ENCODE data around the gene LHPP. TPM values are rescaled to one million over a fixed set of nuclear protein-coding genes. Genes with fewer than 3 reads are reported as not detected.
A peak's percentile ranks its signal among the peaks of the same experiment; 100 is the strongest.

The LHPP gene
- total RNA-seq, 2 experiments from 2014 or later: 11.1 to 15.1 TPM

- Mint-ChIP-seq H3K4me1 (ENCODE audit: low read depth) (peaks cover 50% of the 10 kb centered on the region), H3K27ac (peak overlapping the region; percentile 34), H3K9me3 (no peaks in the 10 kb centered on the region), H3K4me3 (no peak overlapping the region), H3K36me3 (ENCODE audit: low read depth) (no peaks in the 10 kb centered on the region), H3K27me3 (no peaks in the 10 kb centered on the region)
- ATAC-seq (peak; percentile 63), DNase-seq (peak; percentile 60)
- intact Hi-C loops (cut with micrococcal nuclease): loop anchor here (5.0 kb wide), 1 partner anchor 131 kb away; the partner anchor contains the start of gene FAM53B
- POLR2A ChIA-PET: interaction anchor here (1.2 kb wide), 1 partner anchor 17 kb away, joined by 8 read pairs; no protein-coding TSS in a partner anchor
- CTCF ChIA-PET: interaction anchor here (0.9 to 1.8 kb wide), 5 partner anchors 10 to 138 kb away, joined by 3 to 9 read pairs (median 3); no protein-coding TSS in a partner anchor
- TF ChIP-seq, protein P1, sequence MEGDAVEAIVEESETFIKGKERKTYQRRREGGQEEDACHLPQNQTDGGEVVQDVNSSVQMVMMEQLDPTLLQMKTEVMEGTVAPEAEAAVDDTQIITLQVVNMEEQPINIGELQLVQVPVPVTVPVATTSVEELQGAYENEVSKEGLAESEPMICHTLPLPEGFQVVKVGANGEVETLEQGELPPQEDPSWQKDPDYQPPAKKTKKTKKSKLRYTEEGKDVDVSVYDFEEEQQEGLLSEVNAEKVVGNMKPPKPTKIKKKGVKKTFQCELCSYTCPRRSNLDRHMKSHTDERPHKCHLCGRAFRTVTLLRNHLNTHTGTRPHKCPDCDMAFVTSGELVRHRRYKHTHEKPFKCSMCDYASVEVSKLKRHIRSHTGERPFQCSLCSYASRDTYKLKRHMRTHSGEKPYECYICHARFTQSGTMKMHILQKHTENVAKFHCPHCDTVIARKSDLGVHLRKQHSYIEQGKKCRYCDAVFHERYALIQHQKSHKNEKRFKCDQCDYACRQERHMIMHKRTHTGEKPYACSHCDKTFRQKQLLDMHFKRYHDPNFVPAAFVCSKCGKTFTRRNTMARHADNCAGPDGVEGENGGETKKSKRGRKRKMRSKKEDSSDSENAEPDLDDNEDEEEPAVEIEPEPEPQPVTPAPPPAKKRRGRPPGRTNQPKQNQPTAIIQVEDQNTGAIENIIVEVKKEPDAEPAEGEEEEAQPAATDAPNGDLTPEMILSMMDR (IDR thresholded peaks at IDR 0.05): no peak
Measured at GRCh38 chr10:124611738-124612137, 150.1 kb downstream of the LHPP start.

GRCh38 chr10:124612611-124613498, 151.2 kb downstream of the LHPP start:
- TF ChIP-seq, protein P1 (IDR thresholded peaks at IDR 0.05): no peak
- Mint-ChIP-seq H3K27me3 (no peaks in the 10 kb centered on the region), H3K27ac (peak overlapping the region; percentile 52), H3K4me1 (ENCODE audit: low read depth) (peaks cover 55% of the 10 kb centered on the region), H3K36me3 (ENCODE audit: low read depth) (no peaks in the 10 kb centered on the region), H3K4me3 (no peak overlapping the region), H3K9me3 (no peaks in the 10 kb centered on the region)
- peak; percentile 35 for ATAC-seq
- DNase-seq: peak; percentile 57
- POLR2A ChIA-PET: interaction anchor here (0.6 to 1.2 kb wide), 4 partner anchors 35 to 127 kb away, joined by 3 to 5 read pairs (median 3); no protein-coding TSS in a partner anchor
- CTCF ChIA-PET: interaction anchor here (0.9 to 1.8 kb wide), 3 partner anchors 8 to 129 kb away, joined by 3 to 9 read pairs (median 3); no protein-coding TSS in a partner anchor
- intact Hi-C loops (cut with micrococcal nuclease): loop anchor here (5.0 kb wide), 1 partner anchor 129 kb away; the partner anchor contains the start of gene FAM53B

- Mint-ChIP-seq H3K4me1 (ENCODE audit: low read depth) (peaks cover 64% of the 10 kb centered on the region), H3K27me3 (no peaks in the 10 kb centered on the region), H3K9me3 (no peaks in the 10 kb centered on the region), H3K4me3 (no peak overlapping the region), H3K27ac (no peak overlapping the region), H3K36me3 (ENCODE audit: low read depth) (no peaks in the 10 kb centered on the region)
- CTCF ChIA-PET: interaction anchor here (1.1 to 1.6 kb wide), 2 partner anchors 35 to 127 kb away, joined by 4 to 5 read pairs; no protein-coding TSS in a partner anchor
- POLR2A ChIA-PET: interaction anchor here (0.8 to 1.1 kb wide), 3 partner anchors 13 to 103 kb away, joined by 3 read pairs; no protein-coding TSS in a partner anchor
- TF ChIP-seq, protein P1 (IDR thresholded peaks at IDR 0.05): no peak
- DNase-seq: peak; percentile 67
- intact Hi-C loops (cut with micrococcal nuclease): loop anchor here (5.0 kb wide), 1 partner anchor 128 kb away; the partner anchor contains the start of gene FAM53B
- ATAC-seq: peak; percentile 34
Measured at GRCh38 chr10:124614003-124614659, 152.5 kb downstream of the LHPP start.

- TF ChIP-seq, protein P1 (IDR thresholded peaks at IDR 0.05): no peak
- Mint-ChIP-seq H3K4me1 (ENCODE audit: low read depth) (peaks cover 70% of the 10 kb centered on the region), H3K36me3 (ENCODE audit: low read depth) (no peaks in the 10 kb centered on the region), H3K27me3 (no peaks in the 10 kb centered on the region), H3K4me3 (no peak overlapping the region), H3K9me3 (no peaks in the 10 kb centered on the region), H3K27ac (no peak overlapping the region)
- intact Hi-C loops (cut with micrococcal nuclease): no loop called here
- POLR2A ChIA-PET: no interaction called here
- CTCF ChIA-PET: no interaction called here
- no peak for ATAC-seq
- no peak for DNase-seq
Measured at GRCh38 chr10:124615259-124615658, 153.6 kb downstream of the LHPP start.

All from activated CD8-positive, alpha-beta T cell treated with anti-CD3 and anti-CD28 coated beads for 36 hours (primary cell).